ENCODE results near the gene COPS4. TPM values are rescaled to one million over a fixed set of nuclear protein-coding genes. Genes with fewer than 3 reads are reported as not detected.

The COPS4 gene
- total and polyA plus RNA-seq, 3 donors from 2014 or later: 73.2 to 100 (median 87.6) TPM

DNA sequence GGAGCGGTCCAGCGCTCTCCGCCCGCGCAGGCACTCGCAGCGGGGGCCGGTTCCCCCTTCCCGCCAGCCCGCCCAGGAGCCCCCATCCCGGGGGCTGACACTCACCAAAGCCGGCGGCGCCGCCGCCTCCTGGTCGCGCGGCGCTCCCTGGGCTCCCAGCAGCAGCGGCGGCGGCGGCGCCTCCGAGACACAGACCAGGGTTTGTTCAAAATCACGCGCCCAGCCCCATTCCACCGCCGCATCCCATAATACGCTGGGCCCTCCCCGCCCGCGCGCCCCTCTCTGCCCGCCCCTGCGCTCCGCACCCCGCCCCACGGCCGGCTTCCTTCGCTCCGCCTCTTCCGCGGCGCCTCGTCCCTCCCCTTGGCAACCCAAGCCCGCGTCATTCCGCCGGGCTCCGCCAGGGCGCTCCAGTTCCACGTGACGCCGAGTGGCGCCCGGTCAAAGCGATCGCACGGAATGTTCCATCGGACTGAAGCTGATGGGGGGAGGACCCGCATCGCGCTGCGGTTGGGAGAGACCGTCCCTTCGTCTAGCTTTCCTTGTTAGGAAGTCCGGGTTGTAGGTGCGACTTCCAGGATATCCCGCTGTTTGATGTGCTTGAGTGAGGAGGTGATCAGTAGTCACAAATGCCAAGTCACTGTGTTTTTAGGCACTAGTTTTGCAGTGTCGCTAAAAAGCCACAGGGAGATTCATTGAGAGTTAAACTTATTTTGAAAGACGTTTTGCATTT is 22.1 kb upstream of the COPS4 start:
- WGBS, 2 donors: 0 to 1% methylated on average over 7 to 40 of the region's 73 CpGs
- Histone ChIP-seq H3K4me3 (peak overlapping the region; percentile 80 to 83), H3K9me3 (no peaks in the 10 kb centered on the region), H3K27ac (peak overlapping the region; percentile 88 to 91), H3K27me3 (no peaks in the 10 kb centered on the region), H3K36me3 (ENCODE audit: low read depth, missing control alignments) (no peaks in the 10 kb centered on the region), H3K4me1 (peaks cover 17% of the 10 kb centered on the region)
- no peak for TF ChIP-seq POLR2A (IDR thresholded peaks at IDR 0.05)
- TF ChIP-seq, protein P1, sequence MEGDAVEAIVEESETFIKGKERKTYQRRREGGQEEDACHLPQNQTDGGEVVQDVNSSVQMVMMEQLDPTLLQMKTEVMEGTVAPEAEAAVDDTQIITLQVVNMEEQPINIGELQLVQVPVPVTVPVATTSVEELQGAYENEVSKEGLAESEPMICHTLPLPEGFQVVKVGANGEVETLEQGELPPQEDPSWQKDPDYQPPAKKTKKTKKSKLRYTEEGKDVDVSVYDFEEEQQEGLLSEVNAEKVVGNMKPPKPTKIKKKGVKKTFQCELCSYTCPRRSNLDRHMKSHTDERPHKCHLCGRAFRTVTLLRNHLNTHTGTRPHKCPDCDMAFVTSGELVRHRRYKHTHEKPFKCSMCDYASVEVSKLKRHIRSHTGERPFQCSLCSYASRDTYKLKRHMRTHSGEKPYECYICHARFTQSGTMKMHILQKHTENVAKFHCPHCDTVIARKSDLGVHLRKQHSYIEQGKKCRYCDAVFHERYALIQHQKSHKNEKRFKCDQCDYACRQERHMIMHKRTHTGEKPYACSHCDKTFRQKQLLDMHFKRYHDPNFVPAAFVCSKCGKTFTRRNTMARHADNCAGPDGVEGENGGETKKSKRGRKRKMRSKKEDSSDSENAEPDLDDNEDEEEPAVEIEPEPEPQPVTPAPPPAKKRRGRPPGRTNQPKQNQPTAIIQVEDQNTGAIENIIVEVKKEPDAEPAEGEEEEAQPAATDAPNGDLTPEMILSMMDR (IDR thresholded peaks at IDR 0.05): peak; percentile 53 to 71 (median 57)
- DNase-seq: peak; percentile 97
- intact Hi-C loops (cut with DNase I; ENCODE audit: low total_unique reads): no loop called here

DNA sequence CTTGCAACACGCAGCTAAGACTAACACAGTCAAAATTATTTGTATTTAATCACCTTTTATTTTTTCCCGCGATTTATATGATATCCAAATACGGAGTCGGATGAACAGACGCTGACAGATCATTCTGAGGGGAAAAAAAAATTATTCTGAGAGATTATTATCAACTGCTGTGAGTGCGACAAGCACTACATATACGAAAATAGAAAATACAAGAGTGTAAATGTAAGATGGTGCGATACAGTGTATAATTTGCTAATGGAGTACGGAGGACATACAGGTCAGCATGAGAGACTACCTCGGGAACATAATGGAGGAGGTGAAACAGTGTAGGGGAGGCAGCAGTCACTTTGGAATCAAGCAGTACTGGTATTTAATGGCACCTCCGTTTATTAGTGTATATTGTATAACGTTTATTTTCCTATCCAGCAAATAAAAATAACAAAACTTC is 21.5 kb upstream of the COPS4 start:
- 3 to 6% methylated on average over 13 of the region's 13 CpGs for WGBS, 2 donors
- intact Hi-C loops (cut with DNase I; ENCODE audit: low total_unique reads): no loop called here
- no peak for TF ChIP-seq POLR2A (IDR thresholded peaks at IDR 0.05)
- TF ChIP-seq, protein P1 (IDR thresholded peaks at IDR 0.05): no peak
- peaks cover 17% of the 10 kb centered on the region for H3K4me1 ChIP-seq
- no peaks in the 10 kb centered on the region for H3K27me3 ChIP-seq
- DNase-seq: no peak
- peak overlapping the region; percentile 36 to 91 for H3K27ac ChIP-seq
- H3K36me3 ChIP-seq (ENCODE audit: low read depth, missing control alignments): no peaks in the 10 kb centered on the region
- no peaks in the 10 kb centered on the region for H3K9me3 ChIP-seq
- H3K4me3 ChIP-seq: peak overlapping the region; percentile 80 to 83

DNA sequence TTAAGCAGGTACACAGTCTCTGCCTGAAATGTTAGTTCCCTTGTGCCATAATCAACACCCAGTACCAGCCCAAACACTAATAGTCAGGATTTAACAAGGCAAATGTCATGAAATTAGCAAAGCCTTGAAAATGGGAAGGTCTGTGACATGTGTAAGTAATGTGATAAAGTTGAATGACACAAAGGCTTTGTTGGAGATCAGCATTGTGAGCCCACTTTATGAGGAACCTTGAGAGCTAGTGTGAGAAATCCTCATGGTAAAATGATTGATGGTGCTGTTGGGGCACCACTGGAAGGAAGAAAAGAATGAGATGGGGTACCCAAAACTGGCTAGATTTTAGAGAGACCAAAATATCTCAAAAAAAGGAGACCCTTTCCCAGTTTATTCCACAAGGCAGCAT is 21.1 kb upstream of the COPS4 start:
- Histone ChIP-seq H3K9me3 (no peaks in the 10 kb centered on the region), H3K4me3 (no peak overlapping the region), H3K27ac (peak overlapping the region; percentile 36 to 91), H3K27me3 (no peaks in the 10 kb centered on the region), H3K4me1 (peaks cover 17% of the 10 kb centered on the region), H3K36me3 (ENCODE audit: low read depth, missing control alignments) (no peaks in the 10 kb centered on the region)
- intact Hi-C loops (cut with DNase I; ENCODE audit: low total_unique reads): no loop called here
- no peak for TF ChIP-seq POLR2A (IDR thresholded peaks at IDR 0.05)
- TF ChIP-seq, protein P1 (IDR thresholded peaks at IDR 0.05): no peak
- DNase-seq: no peak

DNA sequence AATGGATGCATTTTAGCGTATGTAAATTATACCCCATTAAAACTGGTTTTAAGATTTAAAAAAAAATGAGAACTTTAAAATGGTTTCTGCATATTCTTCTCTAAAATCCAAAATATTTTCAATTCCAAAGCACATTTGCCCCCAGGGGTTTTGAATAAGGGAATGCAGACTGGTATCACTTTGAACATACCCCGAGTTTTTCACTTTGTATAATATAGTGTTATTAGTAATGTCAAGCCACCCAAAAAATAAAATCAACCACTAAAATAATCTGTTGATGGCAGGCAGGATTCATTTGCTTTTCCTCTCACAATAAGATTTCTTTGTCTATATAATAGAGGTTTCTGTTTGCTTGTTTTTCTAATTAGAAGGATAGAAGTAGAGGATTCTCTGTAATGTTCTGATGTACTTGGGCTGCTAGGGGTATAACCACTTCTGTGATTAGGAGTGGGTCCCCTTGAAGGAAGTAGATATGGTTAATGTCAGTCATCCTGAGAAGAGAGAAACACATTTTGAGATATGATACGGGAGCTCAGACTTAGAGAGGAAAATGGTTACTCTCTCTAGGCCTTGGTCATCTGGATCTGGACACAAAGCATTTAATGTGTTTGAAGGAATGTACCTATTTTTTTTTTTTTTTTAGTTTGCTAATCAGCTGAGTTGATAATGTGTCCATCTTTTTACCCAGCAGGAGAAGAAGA is 15.0 kb upstream of the COPS4 start:
- Histone ChIP-seq H3K4me1 (no peaks in the 10 kb centered on the region), H3K27ac (no peak overlapping the region), H3K27me3 (no peaks in the 10 kb centered on the region), H3K36me3 (ENCODE audit: low read depth, missing control alignments) (no peaks in the 10 kb centered on the region), H3K9me3 (no peaks in the 10 kb centered on the region), H3K4me3 (no peak overlapping the region)
- DNase-seq: no peak
- intact Hi-C loops (cut with DNase I; ENCODE audit: low total_unique reads): no loop called here
- 73 to 74% methylated on average over 3 of the region's 3 CpGs for WGBS, 2 donors
- TF ChIP-seq, protein P1 (IDR thresholded peaks at IDR 0.05): no peak
- TF ChIP-seq POLR2A (IDR thresholded peaks at IDR 0.05): no peak
